Panc1 (cell line): ENCODE measurements around the gene BNIP3. TPM values are rescaled to one million over a fixed set of nuclear protein-coding genes. Genes with fewer than 3 reads are reported as not detected.
"Not testable (repeated sequence)": the region's sequence is repeated elsewhere in the genome, so short reads cannot be mapped to it uniquely, and the experiment has no call there.

Experiments used
- ATAC-seq: fragments of 200-7000 bp; cut with Tn5 transposase; 2 replicates; pipeline ENCODE4 v1.9.1; 2020; ENCODE audit warnings: mild to moderate bottlenecking, moderate library complexity
- BruUV-seq: library from RNA; stranded (reverse); fragments of 400-500 nt; replicated peaks from 2 replicates; lab custom pipeline; 2021; lab: Mats Ljungman, UMichigan
- CTCF ChIA-PET: fragments of 300-600 bp; sonication (Branson Sonifier 250); formaldehyde crosslinking; loops from one replicate; lab custom pipeline; 2022; ENCODE audit warnings: antibody characterized with exemption; lab: Charles Lee
- POLR2A ChIA-PET: fragments of 300-600 bp; sonication (Branson Sonifier 250); formaldehyde crosslinking; loops from one replicate; lab custom pipeline; 2022; ENCODE audit warnings: antibody characterized with exemption; lab: Charles Lee
- DNase-seq: peaks from one replicate; pipeline ENCODE4 v3.0.0-alpha.2; 2010; ENCODE audit warnings: low read depth, low spot score
- H3K27ac ChIP-seq: 2 replicates; pipeline ENCODE4 v1.5.1; 2011; ENCODE audit warnings: mild to moderate bottlenecking, low read length, inconsistent platforms
- H3K27me3 ChIP-seq: fragments of 200-500 bp; sonication (Bioruptor generic); 2 replicates; pipeline ENCODE4 v1.6.0; 2014; ENCODE audit warnings: low read length, inconsistent platforms; ENCODE audit not compliant: control insufficient read depth, insufficient read depth
- H3K36me3 ChIP-seq: fragments of 200-500 bp; sonication (Bioruptor generic); 2 replicates; pipeline ENCODE4 v1.5.1; 2014; ENCODE audit warnings: inconsistent platforms, mild to moderate bottlenecking, low read length, moderate library complexity; ENCODE audit not compliant: control insufficient read depth, insufficient read depth
- H3K4me1 ChIP-seq: 2 replicates; pipeline ENCODE4 v1.5.1; 2011; ENCODE audit warnings: inconsistent platforms, mild to moderate bottlenecking, low read length, moderate library complexity; ENCODE audit not compliant: control insufficient read depth, insufficient read depth
- H3K4me3 ChIP-seq, 2 experiments: 2 replicates each; pipeline ENCODE4 v1.5.1; 2011 to 2012; ENCODE audit warnings: low read depth in 2 of 2, low read length in 2 of 2, mild to moderate bottlenecking in 2 of 2, inconsistent platforms in 1 of 2, moderate library complexity in 1 of 2
- H3K9me3 ChIP-seq: fragments of 200-500 bp; sonication (Bioruptor generic); 2 replicates; pipeline ENCODE4 v1.5.1; 2014; ENCODE audit warnings: low read depth, mild to moderate bottlenecking, inconsistent platforms, low read length, moderate library complexity; ENCODE audit not compliant: control insufficient read depth, insufficient read depth
- POLR2AphosphoS5 ChIP-seq: IDR thresholded peaks from 2 replicates; pipeline ENCODE4 v1.6.1; 2012; ENCODE audit warnings: mild to moderate bottlenecking, low read depth, low read length, moderate library complexity
- REST ChIP-seq, 2 experiments: IDR thresholded peaks; 2 replicates each; pipeline ENCODE4 v1.6.1; 2011 to 2012; ENCODE audit warnings: low read depth in 2 of 2, control low read depth in 1 of 2, low read length in 1 of 2, mild to moderate bottlenecking in 1 of 2, moderate library complexity in 1 of 2; ENCODE audit not compliant: insufficient read depth in 1 of 2
- SIN3A ChIP-seq: IDR thresholded peaks from 2 replicates; pipeline ENCODE4 v1.6.1; 2012; ENCODE audit warnings: low read depth, mild to moderate bottlenecking, low read length, moderate library complexity, borderline replicate concordance; ENCODE audit not compliant: insufficient read depth
- TCF7L2 ChIP-seq: IDR thresholded peaks from 2 replicates; pipeline ENCODE4 v1.6.1; 2011; ENCODE audit warnings: mild to moderate bottlenecking, low read depth, low read length, inconsistent platforms
- in situ Hi-C: cut with HindIII; loops from 2 replicates; pipeline ENCODE4 v1.10.0; 2016; ENCODE audit warnings: low sequenced_read_pairs, low pct_unique_long_range_greater_than_20kb
- intact Hi-C: fragments of 100-400 bp; cut with micrococcal nuclease; formaldehyde crosslinking; loops from one replicate; pipeline ENCODE4 v1.10.0; 2022; ENCODE audit not compliant: unreplicated experiment
- total RNA-seq: library from RNA; stranded (reverse); gene quantifications from one replicate; pipeline ENCODE4 v1.2.1, GENCODE V29; 2021; ENCODE audit not compliant: unreplicated experiment
- TF ChIP-seq, protein P1 (sequence below): fragments of 450-650 bp; IDR thresholded peaks from 2 replicates; pipeline ENCODE4 v1.5.1; 2017; ENCODE audit warnings: mild to moderate bottlenecking

Gene BNIP3
- total RNA-seq, 1 experiment from 2014 or later = 67.8 TPM

DNA sequence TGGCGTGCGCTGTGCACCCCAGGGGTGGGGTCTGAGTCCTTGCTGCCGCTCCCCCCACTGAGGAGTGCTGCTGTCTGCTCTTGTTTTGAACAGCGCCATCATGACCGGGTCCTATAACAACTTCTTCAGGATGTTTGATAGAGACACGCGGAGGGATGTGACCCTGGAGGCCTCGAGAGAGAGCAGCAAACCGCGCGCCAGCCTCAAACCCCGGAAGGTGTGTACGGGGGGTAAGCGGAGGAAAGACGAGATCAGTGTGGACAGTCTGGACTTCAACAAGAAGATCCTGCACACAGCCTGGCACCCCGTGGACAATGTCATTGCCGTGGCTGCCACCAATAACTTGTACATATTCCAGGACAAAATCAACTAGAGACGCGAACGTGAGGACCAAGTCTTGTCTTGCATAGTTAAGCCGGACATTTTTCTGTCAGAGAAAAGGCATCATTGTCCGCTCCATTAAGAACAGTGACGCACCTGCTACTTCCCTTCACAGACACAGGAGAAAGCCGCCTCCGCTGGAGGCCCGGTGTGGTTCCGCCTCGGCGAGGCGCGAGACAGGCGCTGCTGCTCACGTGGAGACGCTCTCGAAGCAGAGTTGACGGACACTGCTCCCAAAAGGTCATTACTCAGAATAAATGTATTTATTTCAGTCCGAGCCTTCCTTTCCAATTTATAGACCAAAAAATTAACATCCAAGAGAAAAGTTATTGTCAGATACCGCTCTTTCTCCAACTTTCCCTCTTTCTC is 26.0 kb downstream of the BNIP3 start:
- H3K36me3 ChIP-seq = peaks cover 12% of the 10 kb centered on the region
- no peak for TF ChIP-seq REST (IDR thresholded peaks at IDR 0.05; ENCODE audit: insufficient read depth in 1 of 2, low read depth in 2 of 2, low read length in 1 of 2)
- TF ChIP-seq, protein P1, sequence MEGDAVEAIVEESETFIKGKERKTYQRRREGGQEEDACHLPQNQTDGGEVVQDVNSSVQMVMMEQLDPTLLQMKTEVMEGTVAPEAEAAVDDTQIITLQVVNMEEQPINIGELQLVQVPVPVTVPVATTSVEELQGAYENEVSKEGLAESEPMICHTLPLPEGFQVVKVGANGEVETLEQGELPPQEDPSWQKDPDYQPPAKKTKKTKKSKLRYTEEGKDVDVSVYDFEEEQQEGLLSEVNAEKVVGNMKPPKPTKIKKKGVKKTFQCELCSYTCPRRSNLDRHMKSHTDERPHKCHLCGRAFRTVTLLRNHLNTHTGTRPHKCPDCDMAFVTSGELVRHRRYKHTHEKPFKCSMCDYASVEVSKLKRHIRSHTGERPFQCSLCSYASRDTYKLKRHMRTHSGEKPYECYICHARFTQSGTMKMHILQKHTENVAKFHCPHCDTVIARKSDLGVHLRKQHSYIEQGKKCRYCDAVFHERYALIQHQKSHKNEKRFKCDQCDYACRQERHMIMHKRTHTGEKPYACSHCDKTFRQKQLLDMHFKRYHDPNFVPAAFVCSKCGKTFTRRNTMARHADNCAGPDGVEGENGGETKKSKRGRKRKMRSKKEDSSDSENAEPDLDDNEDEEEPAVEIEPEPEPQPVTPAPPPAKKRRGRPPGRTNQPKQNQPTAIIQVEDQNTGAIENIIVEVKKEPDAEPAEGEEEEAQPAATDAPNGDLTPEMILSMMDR = no peak
- TF ChIP-seq SIN3A = no peak
- no peak for TF ChIP-seq TCF7L2
- no peak for TF ChIP-seq POLR2AphosphoS5
- in situ Hi-C loops (no loop called here), intact Hi-C loops (no loop called here)
- DNase-seq = no peak
- H3K4me3 ChIP-seq = no peak overlapping the region
- H3K27me3 ChIP-seq = no peaks in the 10 kb centered on the region
- ChIA-PET CTCF (no interaction called here), POLR2A (no interaction called here)
- BruUV-seq = TSS peak; percentile 40
- ATAC-seq = no peak
- H3K9me3 ChIP-seq = no peaks in the 10 kb centered on the region
- H3K4me1 ChIP-seq = no peaks in the 10 kb centered on the region
- no peak overlapping the region for H3K27ac ChIP-seq

DNA sequence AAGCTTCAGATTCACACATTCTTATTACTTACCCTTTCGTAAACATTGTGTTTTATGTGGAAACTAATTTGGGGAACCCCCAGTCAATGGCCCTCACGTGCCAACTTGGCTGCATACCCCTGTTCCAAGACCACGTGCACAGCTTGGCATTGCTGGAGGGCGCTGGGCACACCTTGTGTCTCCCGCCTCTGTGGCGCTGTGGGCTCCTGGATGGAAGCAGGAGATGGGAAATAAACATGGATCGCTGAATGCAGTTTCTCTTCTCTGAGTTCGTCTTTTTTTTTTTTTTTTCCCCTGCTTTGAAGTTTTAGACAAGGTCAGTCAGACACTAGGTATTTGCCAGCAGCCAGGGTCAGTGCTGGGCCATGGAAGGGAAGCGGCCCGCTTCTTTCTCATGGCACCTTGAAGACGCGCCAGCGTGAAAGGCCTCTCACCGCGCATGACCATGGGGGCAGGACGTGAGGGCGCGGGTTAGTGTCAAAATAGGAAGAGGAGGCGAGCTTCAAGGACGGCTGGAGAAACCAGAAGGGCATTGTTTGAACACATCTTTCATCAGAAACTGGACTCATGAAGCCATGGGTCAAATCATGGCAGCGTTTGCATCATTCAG is 27.3 kb downstream of the BNIP3 start:
- Histone ChIP-seq H3K4me3 (no peak overlapping the region), H3K9me3 (no peaks in the 10 kb centered on the region), H3K27me3 (no peaks in the 10 kb centered on the region), H3K36me3 (peaks cover 12% of the 10 kb centered on the region), H3K27ac (no peak overlapping the region), H3K4me1 (no peaks in the 10 kb centered on the region)
- TF ChIP-seq SIN3A (no peak), TCF7L2 (no peak), POLR2AphosphoS5 (no peak), REST (IDR thresholded peaks at IDR 0.05; ENCODE audit: insufficient read depth in 1 of 2, low read depth in 2 of 2, low read length in 1 of 2) (no peak)
- TF ChIP-seq, protein P1 = no peak
- DNase-seq = no peak
- BruUV-seq = no TSS peak
- POLR2A ChIA-PET = no interaction called here
- no peak for ATAC-seq
- in situ Hi-C loops (no loop called here), intact Hi-C loops (no loop called here)
- CTCF ChIA-PET = no interaction called here

GRCh38 chr10:131949908-131950307 is 31.8 kb downstream of the BNIP3 start:
- ATAC-seq, H3K27ac ChIP-seq, POLR2A ChIA-PET, H3K4me3 ChIP-seq, in situ Hi-C loops, H3K9me3 ChIP-seq, DNase-seq, H3K27me3 ChIP-seq, intact Hi-C loops, CTCF ChIA-PET: not testable (repeated sequence)
- peaks cover 20% of the 10 kb centered on the region for H3K36me3 ChIP-seq
- peaks cover 19% of the 10 kb centered on the region for H3K4me1 ChIP-seq
- TSS peak; percentile 45 for BruUV-seq
